ENCODE results near the gene CCDC149. TPM values are rescaled to one million over a fixed set of nuclear protein-coding genes. Genes with fewer than 3 reads are reported as not detected.

Gene CCDC149
- total RNA-seq, 1 donor from 2014 or later = 5.7 TPM

DNA sequence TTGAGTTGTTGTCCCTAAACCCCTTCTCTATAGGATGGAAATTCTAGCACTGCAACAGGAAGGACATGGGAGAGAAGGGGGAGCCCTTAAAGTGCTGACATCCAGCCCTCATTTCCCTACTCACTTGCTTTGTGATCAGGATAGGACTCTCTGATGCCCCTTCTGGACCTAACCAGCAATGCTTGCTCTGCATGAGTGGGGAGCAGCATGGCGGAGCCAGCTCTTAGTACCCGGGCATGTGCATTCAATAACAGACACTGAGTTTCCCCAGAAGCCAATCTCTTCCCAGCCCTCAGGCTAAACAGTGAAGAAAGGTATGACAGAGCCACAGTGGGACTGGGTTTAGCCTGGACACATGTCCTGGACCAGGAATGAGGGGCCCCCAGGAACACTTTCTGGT, 103.5 kb downstream of the CCDC149 start:
- Histone ChIP-seq H3K27ac (ENCODE audit: low read depth, low read length) (no peak overlapping the region), H3K4me3 (ENCODE audit: low read length in 3 of 3) (no peak overlapping the region), H3K9me3 (ENCODE audit: control insufficient read depth in 3 of 3, low read length in 3 of 3) (no peaks in the 10 kb centered on the region), H3K4me1 (ENCODE audit: control insufficient read depth in 3 of 3, insufficient read depth in 3 of 3, low read length in 3 of 3) (no peaks in the 10 kb centered on the region), H3K9ac (ENCODE audit: low read depth in 1 of 3, low read length in 3 of 3) (no peak overlapping the region), H3K27me3 (ENCODE audit: control insufficient read depth in 3 of 3, insufficient read depth in 3 of 3, low read length in 3 of 3) (no peaks in the 10 kb centered on the region), H3K36me3 (ENCODE audit: control insufficient read depth in 3 of 3, insufficient read depth in 3 of 3, low read length in 3 of 3) (peaks cover 0 to 12% (median 12%) of the 10 kb centered on the region in 3 donors)

DNA sequence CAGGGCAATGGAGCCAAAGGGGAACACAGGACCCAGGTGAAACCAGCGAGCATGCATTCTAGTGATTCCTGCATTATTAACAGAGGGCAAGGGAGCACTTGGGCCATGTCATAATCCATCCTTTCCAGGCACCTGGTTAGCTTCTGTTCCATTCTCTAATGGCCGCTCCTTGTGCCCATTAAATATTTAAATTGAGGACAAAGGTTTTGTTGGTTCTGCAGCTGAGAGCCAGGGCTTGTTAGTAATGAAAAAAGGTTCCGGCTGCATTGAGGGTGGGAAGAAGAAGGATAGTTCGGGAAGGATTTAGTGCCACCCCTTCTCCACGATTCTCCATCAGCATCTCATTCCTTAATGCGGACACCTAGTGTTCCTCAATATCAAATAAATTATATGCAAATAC, 103.9 kb downstream of the CCDC149 start:
- Histone ChIP-seq H3K9ac (ENCODE audit: low read depth in 1 of 3, low read length in 3 of 3) (no peak overlapping the region), H3K36me3 (ENCODE audit: control insufficient read depth in 3 of 3, insufficient read depth in 3 of 3, low read length in 3 of 3) (peaks cover 0 to 12% (median 12%) of the 10 kb centered on the region in 3 donors), H3K4me3 (ENCODE audit: low read length in 3 of 3) (no peak overlapping the region), H3K4me1 (ENCODE audit: control insufficient read depth in 3 of 3, insufficient read depth in 3 of 3, low read length in 3 of 3) (no peaks in the 10 kb centered on the region), H3K27me3 (ENCODE audit: control insufficient read depth in 3 of 3, insufficient read depth in 3 of 3, low read length in 3 of 3) (no peaks in the 10 kb centered on the region), H3K27ac (ENCODE audit: low read depth, low read length) (no peak overlapping the region), H3K9me3 (ENCODE audit: control insufficient read depth in 3 of 3, low read length in 3 of 3) (no peaks in the 10 kb centered on the region)

DNA sequence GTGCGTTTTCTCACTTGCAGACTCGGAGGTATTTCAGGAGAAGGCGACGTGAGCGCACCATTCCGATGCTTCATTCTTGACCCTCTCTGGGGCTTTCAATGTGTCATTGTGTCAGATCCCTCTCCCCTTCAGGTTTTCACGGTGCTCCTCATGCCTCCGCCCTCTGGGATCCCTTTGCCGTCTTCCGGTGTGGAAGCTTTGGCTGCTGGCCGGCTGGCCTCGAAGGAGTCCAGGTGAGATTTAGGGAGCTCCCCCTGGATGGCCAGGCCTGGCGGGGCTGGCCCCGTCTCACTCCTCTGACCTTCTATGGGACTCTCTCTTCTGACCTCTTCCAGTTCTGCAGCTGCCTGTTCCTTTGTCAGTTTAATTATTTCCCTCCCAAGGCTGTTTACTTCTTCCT, 104.6 kb downstream of the CCDC149 start:
- peaks cover 0 to 12% (median 12%) of the 10 kb centered on the region in 3 donors for H3K36me3 ChIP-seq (ENCODE audit: control insufficient read depth in 3 of 3, insufficient read depth in 3 of 3, low read length in 3 of 3)
- H3K27ac ChIP-seq (ENCODE audit: low read depth, low read length) = no peak overlapping the region
- H3K9ac ChIP-seq (ENCODE audit: low read depth in 1 of 3, low read length in 3 of 3) = no peak overlapping the region
- no peaks in the 10 kb centered on the region for H3K27me3 ChIP-seq (ENCODE audit: control insufficient read depth in 3 of 3, insufficient read depth in 3 of 3, low read length in 3 of 3)
- H3K9me3 ChIP-seq (ENCODE audit: control insufficient read depth in 3 of 3, low read length in 3 of 3) = no peaks in the 10 kb centered on the region
- H3K4me3 ChIP-seq (ENCODE audit: low read length in 3 of 3) = no peak overlapping the region
- H3K4me1 ChIP-seq (ENCODE audit: control insufficient read depth in 3 of 3, insufficient read depth in 3 of 3, low read length in 3 of 3) = no peaks in the 10 kb centered on the region

DNA sequence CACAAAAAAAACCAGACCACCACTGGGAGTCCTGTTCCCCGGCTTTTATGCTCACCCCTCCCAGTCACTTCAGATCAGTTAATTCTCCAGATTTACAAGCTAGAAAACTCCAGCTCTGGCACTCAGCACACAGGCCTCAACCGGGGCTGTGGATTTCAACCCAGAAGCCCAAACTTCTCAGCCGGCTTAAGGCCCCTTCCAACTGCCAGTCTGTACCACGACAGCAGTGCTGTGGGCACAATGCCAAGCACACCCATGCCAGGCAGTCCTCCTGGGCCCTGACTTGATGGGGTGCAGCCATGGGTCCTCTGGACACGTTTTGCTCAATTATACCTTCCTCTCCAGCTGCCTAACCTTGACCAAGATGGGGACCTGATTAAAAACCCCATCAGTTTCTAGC, 105.2 kb downstream of the CCDC149 start:
- Histone ChIP-seq H3K4me1 (ENCODE audit: control insufficient read depth in 3 of 3, insufficient read depth in 3 of 3, low read length in 3 of 3) (no peaks in the 10 kb centered on the region), H3K36me3 (ENCODE audit: control insufficient read depth in 3 of 3, insufficient read depth in 3 of 3, low read length in 3 of 3) (peaks cover 0 to 12% (median 8%) of the 10 kb centered on the region in 3 donors), H3K9ac (ENCODE audit: low read depth in 1 of 3, low read length in 3 of 3) (no peak overlapping the region), H3K4me3 (ENCODE audit: low read length in 3 of 3) (no peak overlapping the region), H3K27ac (ENCODE audit: low read depth, low read length) (no peak overlapping the region), H3K9me3 (ENCODE audit: control insufficient read depth in 3 of 3, low read length in 3 of 3) (no peaks in the 10 kb centered on the region), H3K27me3 (ENCODE audit: control insufficient read depth in 3 of 3, insufficient read depth in 3 of 3, low read length in 3 of 3) (no peaks in the 10 kb centered on the region)

DNA sequence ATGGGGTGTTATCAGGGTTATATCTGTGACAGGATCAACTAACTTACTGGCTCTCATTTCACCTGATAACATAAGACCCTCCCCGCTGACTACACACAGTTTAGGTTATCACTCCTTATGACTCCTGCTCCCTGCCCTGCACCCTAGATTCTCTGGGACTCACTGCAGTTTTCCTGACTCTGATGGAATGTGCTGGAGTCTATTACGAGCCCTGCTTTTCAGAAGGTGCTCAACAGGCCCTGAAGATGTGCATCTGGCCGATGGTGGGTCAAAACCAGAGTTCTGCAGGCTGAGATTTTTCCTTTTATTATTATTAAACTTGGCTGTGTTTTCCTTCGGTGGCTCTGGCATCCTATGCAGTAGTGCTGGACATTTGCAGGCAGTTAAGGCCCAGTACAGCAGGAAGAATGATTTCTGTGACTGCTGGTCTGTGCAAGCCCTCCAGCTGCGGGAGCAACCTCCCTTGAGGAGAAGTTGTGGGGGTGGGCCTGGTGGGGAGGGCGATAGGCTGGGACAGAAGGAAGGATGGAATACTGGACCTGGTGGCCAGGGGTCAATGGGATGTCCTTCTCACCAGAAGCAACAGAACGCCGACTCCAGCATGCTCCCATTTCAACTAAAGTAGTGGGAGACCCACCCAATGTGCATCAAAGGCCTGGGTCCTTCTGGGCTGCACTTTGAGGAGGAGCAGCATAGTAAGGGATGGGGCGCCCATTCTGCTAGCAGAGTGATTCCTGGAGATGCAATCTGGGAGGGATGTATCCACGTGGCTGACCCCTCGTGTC, 106.4 kb downstream of the CCDC149 start:
- Histone ChIP-seq H3K4me1 (ENCODE audit: control insufficient read depth in 3 of 3, insufficient read depth in 3 of 3, low read length in 3 of 3) (peaks cover 5 to 7% (median 6%) of the 10 kb centered on the region in 3 donors), H3K4me3 (ENCODE audit: low read length in 3 of 3) (no peak overlapping the region), H3K27me3 (ENCODE audit: control insufficient read depth in 3 of 3, insufficient read depth in 3 of 3, low read length in 3 of 3) (no peaks in the 10 kb centered on the region), H3K9ac (ENCODE audit: low read depth in 1 of 3, low read length in 3 of 3) (no peak overlapping the region), H3K9me3 (ENCODE audit: control insufficient read depth in 3 of 3, low read length in 3 of 3) (no peaks in the 10 kb centered on the region), H3K27ac (ENCODE audit: low read depth, low read length) (no peak overlapping the region), H3K36me3 (ENCODE audit: control insufficient read depth in 3 of 3, insufficient read depth in 3 of 3, low read length in 3 of 3) (peaks cover 0 to 6% (median 5%) of the 10 kb centered on the region in 3 donors)

DNA sequence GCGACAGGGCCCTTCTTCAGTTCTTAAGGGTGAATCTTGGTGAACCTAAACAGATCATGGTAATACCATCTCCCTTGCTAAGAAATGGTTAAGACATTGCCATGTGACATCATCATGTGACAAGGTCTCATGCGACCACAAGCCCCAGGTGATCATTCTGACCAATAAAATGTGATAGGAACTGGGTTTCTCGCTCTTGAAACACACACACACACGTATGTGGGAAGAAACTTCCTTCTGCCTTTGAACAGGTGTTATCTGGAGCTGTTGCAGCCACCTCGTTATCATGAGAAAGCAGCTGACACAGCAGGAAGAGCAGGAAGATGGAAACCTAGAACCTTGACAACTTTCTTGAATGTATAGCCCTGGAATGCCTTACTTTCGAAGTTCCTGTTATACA, 107.3 kb downstream of the CCDC149 start:
- H3K27me3 ChIP-seq (ENCODE audit: control insufficient read depth in 3 of 3, insufficient read depth in 3 of 3, low read length in 3 of 3) = no peaks in the 10 kb centered on the region
- H3K4me1 ChIP-seq (ENCODE audit: control insufficient read depth in 3 of 3, insufficient read depth in 3 of 3, low read length in 3 of 3) = peaks cover 13 to 15% (median 13%) of the 10 kb centered on the region in 3 donors
- no peak overlapping the region for H3K27ac ChIP-seq (ENCODE audit: low read depth, low read length)
- H3K9ac ChIP-seq (ENCODE audit: low read depth in 1 of 3, low read length in 3 of 3) = no peak overlapping the region
- peaks cover 0 to 6% (median 5%) of the 10 kb centered on the region in 3 donors for H3K36me3 ChIP-seq (ENCODE audit: control insufficient read depth in 3 of 3, insufficient read depth in 3 of 3, low read length in 3 of 3)
- no peaks in the 10 kb centered on the region for H3K9me3 ChIP-seq (ENCODE audit: control insufficient read depth in 3 of 3, low read length in 3 of 3)
- H3K4me3 ChIP-seq (ENCODE audit: low read length in 3 of 3) = no peak overlapping the region

DNA sequence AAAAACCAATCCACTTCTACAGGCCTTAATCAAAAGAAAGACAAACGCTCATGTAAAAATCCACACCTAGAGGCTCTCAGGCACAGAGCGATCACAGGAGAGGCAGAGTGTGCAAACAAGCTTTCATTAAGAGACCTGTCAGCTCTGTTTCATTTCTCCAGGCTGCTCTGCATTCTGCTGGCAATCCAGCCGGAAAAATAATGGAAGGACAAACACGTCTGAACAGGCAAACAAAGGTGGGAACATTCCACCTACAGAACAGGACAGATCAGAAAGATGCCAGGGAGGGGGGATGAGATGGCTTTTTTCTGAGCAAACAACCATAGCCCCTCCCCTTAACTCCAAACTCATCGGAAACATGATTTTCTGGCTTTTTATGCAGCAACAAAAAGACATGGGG, 107.8 kb downstream of the CCDC149 start:
- Histone ChIP-seq H3K27ac (ENCODE audit: low read depth, low read length) (no peak overlapping the region), H3K36me3 (ENCODE audit: control insufficient read depth in 3 of 3, insufficient read depth in 3 of 3, low read length in 3 of 3) (peaks cover 0 to 6% (median 5%) of the 10 kb centered on the region in 3 donors), H3K9ac (ENCODE audit: low read depth in 1 of 3, low read length in 3 of 3) (no peak overlapping the region), H3K4me3 (ENCODE audit: low read length in 3 of 3) (no peak overlapping the region), H3K4me1 (ENCODE audit: control insufficient read depth in 3 of 3, insufficient read depth in 3 of 3, low read length in 3 of 3) (peaks cover 14 to 17% (median 16%) of the 10 kb centered on the region in 3 donors), H3K27me3 (ENCODE audit: control insufficient read depth in 3 of 3, insufficient read depth in 3 of 3, low read length in 3 of 3) (peaks cover 0 to 4% (median 1%) of the 10 kb centered on the region in 3 donors), H3K9me3 (ENCODE audit: control insufficient read depth in 3 of 3, low read length in 3 of 3) (no peaks in the 10 kb centered on the region)

DNA sequence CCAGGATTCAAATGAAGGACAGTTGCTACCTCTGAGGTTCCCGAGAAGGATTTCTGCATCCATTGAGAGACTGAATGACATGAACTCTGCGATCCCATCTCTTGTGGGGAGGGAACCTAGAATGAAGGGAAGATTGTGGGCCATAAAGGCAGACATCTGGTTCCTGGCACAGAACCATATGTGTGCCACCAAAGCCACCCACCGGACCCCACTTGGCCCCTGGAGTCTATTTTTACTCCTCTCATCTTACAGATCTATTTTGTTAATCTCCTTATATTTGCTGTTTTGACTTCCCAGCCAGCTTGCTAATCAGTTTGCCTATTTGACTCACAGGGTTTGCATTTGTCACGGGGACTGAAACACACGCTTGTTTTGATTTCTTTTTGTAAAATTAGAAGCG, 110.2 kb downstream of the CCDC149 start:
- H3K27ac ChIP-seq (ENCODE audit: low read depth, low read length) = no peak overlapping the region
- no peak overlapping the region for H3K9ac ChIP-seq (ENCODE audit: low read depth in 1 of 3, low read length in 3 of 3)
- no peak overlapping the region for H3K4me3 ChIP-seq (ENCODE audit: low read length in 3 of 3)
- peaks cover 10 to 22% (median 10%) of the 10 kb centered on the region in 3 donors for H3K27me3 ChIP-seq (ENCODE audit: control insufficient read depth in 3 of 3, insufficient read depth in 3 of 3, low read length in 3 of 3)
- H3K9me3 ChIP-seq (ENCODE audit: control insufficient read depth in 3 of 3, low read length in 3 of 3) = no peaks in the 10 kb centered on the region
- peaks cover 14 to 22% (median 17%) of the 10 kb centered on the region in 3 donors for H3K4me1 ChIP-seq (ENCODE audit: control insufficient read depth in 3 of 3, insufficient read depth in 3 of 3, low read length in 3 of 3)
- peaks cover 0 to 3% (median 0%) of the 10 kb centered on the region in 3 donors for H3K36me3 ChIP-seq (ENCODE audit: control insufficient read depth in 3 of 3, insufficient read depth in 3 of 3, low read length in 3 of 3)

DNA sequence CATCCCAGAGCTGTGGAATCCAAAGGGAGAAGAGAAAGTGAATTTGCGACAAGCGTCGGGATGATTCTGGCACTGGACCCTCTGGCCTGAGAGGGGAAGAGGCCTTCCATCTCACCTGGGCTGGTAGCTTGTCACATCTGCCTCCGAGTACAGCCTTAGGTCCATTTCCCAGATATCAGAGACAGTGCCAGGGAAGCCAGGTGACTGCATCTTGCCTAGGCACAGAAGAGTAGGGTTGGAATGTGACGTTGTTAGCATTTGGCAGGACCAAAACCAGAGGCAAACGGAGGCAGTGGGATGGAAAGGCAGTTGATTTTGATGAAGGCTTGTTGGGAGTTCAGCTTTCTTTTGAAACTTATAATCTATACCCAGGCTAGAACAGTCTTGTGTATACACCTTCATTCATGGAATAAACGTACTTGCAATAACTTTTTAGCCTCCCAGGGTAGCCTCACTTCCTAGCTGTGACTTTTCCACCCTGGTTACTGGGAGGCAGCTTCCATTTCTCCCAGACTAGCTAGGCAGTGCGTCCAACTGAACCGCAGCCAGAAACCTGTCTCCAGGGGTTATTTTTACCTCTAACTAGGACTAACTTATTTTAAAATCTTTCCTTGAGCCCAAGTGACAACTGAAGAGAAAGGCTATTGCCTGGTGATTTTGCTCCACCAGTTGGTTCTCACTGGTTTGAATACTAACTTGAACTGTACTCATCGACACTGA, 111.5 kb downstream of the CCDC149 start:
- peaks cover 10 to 22% (median 10%) of the 10 kb centered on the region in 3 donors for H3K27me3 ChIP-seq (ENCODE audit: control insufficient read depth in 3 of 3, insufficient read depth in 3 of 3, low read length in 3 of 3)
- H3K36me3 ChIP-seq (ENCODE audit: control insufficient read depth in 3 of 3, insufficient read depth in 3 of 3, low read length in 3 of 3) = no peaks in the 10 kb centered on the region
- peak overlapping the region in 1 of 3 donors; percentile 57 for H3K9ac ChIP-seq (ENCODE audit: low read depth in 1 of 3, low read length in 3 of 3)
- peak overlapping the region; percentile 9 to 56 (median 56) for H3K4me3 ChIP-seq (ENCODE audit: low read length in 3 of 3)
- no peak overlapping the region for H3K27ac ChIP-seq (ENCODE audit: low read depth, low read length)
- peaks cover 14 to 22% (median 17%) of the 10 kb centered on the region in 3 donors for H3K4me1 ChIP-seq (ENCODE audit: control insufficient read depth in 3 of 3, insufficient read depth in 3 of 3, low read length in 3 of 3)
- no peaks in the 10 kb centered on the region for H3K9me3 ChIP-seq (ENCODE audit: control insufficient read depth in 3 of 3, low read length in 3 of 3)

Measured in skeletal muscle tissue (tissue), 4 donors.